Measurements from ENCODE around the gene C2orf49.

C2orf49 gene

DNA sequence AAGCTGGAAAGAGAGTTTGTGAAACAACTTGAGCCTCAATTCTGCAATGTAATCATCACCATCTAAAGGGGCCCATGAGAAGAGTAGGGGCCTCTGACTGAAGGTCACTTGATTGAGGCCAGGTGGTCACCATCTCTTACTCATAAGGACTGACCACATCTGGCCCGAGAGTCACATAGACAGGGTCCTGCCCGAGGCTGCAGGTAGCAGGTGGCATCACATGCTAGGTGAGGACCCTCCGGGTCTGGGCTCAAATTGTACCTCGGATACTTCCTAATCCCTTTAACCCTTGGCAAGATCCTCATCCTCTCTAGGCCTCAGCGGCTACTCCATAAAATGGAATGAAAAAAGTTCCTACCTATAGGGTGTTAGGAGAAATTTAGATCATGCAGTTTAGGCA, 44.8 kb downstream of the C2orf49 start:
- DNase-seq (ENCODE audit: low read depth, low spot score) = no peak

DNA sequence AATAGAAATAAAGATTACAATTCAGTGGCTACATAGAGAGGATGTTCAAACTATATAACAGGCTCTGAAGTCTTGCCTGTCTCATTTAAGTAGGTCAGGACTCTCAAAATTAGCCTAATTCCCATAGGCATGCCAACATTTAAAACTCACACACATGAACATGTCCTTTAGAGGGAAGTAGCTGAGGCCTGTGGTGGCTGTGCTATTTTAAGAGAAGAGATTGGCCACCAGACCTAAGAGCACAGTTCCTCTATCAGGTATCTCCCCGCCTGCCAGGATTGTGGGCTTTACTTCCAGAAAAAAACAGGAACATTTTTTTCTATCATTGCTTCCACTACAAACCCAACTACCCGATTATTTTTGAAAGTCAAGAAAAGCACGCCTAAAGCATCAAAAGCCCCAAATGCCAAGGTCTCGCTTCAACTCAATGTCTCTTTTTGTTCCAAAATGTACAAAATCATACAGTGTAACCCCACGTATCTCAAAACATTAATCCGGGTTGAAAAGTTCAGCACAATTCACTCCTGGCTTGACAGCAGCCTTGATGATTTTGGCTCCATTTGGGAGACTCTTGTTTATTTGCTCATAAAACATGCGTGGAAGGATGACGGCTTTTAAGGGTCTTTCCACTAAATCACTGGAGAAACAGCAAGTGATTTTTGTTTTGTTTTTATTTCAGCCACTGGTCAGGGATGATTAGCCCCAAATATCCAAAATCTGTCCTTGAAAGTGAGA, 46.3 kb downstream of the C2orf49 start:
- DNase-seq (ENCODE audit: low read depth, low spot score) = no peak

DNA sequence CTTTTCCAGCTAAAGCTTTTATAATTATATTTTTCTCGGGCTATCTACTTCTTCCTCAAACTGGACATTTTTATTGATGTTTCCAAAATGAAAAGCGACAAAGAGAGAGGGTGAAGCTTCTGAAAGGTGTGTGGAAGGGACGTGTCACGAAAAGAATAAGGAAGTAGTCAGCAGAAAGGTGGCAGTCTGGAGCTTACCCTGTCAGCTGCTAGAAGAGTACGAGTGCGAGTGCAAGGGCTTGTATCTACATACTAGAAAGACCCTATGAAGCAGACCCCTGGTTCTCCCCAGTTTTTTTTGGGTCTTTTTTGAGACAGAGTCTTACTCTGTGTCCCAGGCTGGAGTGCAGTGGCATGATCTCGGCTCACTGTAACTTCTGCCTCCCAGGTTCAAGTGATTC, 46.9 kb downstream of the C2orf49 start:
- no peak for DNase-seq (ENCODE audit: low read depth, low spot score)

GRCh38 chr2:105384861-105385260, 47.5 kb downstream of the C2orf49 start:
- DNase-seq (ENCODE audit: low read depth, low spot score) = no peak

- DNase-seq (ENCODE audit: low read depth, low spot score) = no peak
These were observed 48.6 kb downstream of the C2orf49 start for GRCh38 chr2:105385731-105386540.

- DNase-seq (ENCODE audit: low read depth, low spot score) = no peak
These were observed 49.9 kb downstream of the C2orf49 start for GRCh38 chr2:105387225-105387624.

DNA sequence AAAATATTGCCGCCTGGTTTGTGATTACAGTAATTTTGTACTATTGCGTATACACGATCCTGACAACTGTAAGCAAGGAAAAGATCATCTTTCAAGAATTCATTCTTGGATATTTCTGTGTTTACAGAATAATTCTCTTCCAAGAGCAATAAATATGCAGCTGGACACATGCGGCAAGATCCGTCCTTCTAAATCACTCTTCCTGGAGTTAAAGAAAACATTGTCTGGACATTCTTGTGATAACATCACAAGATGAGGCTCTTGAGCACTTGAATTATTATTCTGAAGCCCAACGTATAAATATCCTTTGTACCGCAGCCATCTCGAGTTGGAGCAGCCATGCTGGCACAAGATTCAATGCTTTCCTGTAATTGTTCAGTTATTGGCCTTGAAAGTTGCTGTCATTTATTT, 51.6 kb downstream of the C2orf49 start:
- no peak for DNase-seq (ENCODE audit: low read depth, low spot score)

DNA sequence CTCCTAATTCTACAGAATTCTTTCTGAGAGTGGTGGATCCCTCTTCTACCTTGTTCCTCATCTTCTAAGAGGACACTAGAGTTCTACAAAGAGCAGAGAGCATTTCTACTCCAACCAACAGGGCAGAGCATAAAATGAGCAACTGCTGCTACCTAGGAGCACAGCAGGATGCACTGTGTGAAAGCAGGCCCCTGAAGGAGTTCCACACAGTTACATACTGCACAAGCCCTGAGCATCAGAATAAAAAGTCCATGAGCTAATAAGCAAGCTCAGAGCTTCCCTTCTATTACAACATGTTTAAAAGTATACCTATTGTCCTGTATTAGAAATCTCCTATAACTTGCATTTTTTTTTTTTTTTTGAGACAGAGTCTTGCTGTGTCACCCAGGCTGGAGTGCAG, 53.1 kb downstream of the C2orf49 start:
- no peak for DNase-seq (ENCODE audit: low read depth, low spot score)

DNA sequence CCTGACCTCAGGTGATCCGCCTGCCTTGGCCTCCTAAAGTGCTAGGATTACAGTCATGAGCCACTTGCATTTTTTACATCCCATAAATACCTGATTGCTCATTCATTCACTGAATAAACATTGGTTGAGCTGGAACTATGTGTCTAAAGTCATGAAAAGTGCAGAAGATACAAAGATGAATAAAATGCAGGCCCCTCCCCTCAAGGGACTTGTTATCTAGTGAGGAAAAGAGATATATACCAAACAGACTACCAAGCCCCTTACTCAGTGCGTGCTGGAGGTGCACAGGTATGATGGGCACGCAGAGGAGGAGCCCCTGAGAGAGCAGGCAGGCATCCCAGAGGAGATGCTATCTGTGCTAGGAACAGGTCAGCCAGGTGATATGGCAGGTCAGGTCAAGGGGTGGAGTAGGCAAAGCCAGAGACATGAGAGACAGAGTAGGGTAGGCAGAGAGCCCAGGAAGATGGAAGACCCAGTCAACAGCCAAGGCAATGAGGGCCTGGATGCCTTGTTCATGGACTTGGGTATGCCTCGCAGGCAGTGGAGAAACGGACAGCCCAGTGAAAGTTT, 53.8 kb downstream of the C2orf49 start:
- DNase-seq (ENCODE audit: low read depth, low spot score) = no peak

GRCh38 chr2:105391763-105392662, 54.7 kb downstream of the C2orf49 start:
- DNase-seq (ENCODE audit: low read depth, low spot score) = no peak

GRCh38 chr2:105393373-105394055, 56.2 kb downstream of the C2orf49 start:
- DNase-seq (ENCODE audit: low read depth, low spot score) = no peak

DNA sequence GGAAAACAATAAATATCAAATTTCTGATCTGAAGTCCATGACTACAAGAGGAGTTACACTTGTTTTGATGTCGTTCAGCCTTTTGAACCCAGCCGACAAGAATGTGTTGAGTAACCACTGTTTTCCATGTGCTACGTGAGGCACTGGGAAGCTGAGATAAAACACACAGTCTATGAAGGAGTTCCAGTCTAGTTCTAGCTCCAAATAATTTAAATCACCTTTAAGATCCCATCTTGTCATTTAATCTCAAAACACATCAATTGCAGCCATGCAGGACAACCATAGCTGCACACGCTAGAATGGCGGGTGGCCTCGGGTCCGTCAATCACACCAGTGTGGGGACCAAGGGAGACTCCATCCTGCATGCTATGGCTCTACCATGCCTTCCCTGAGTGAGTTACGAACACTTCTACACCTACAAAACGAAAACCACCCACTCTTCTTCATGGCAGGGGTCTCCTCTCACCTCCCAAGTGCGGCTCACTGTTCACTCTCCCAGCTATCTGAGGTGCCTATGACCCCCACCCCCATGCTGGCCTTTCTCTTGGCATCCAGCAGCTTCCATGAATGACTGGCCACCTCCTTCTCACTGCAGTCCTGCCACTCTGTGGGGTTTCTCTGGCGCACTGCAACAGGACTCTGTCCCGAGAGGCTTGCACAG, 57.7 kb downstream of the C2orf49 start:
- DNase-seq (ENCODE audit: low read depth, low spot score) = no peak

DNA sequence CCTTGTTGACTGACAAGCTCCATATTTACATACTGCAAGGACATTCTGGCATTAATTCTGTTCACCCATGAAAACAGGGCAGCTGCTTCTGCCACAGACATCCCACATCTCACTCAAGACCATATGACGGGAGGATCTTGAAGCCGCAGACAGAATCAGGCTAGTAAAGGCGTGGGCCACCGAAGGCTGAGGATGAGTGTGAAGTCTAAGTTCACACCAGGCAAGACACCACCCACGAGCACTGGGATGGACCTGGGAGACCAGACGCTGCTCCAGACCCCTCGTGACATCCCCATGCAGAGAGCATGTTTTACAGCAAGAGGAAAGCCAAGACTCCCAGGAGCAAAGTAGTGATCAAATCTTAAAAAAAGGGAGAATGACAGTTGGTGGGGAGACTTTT, 58.4 kb downstream of the C2orf49 start:
- DNase-seq (ENCODE audit: low read depth, low spot score) = no peak

GRCh38 chr2:105396254-105397024, 59.1 kb downstream of the C2orf49 start:
- DNase-seq (ENCODE audit: low read depth, low spot score) = peak; percentile 14

DNA sequence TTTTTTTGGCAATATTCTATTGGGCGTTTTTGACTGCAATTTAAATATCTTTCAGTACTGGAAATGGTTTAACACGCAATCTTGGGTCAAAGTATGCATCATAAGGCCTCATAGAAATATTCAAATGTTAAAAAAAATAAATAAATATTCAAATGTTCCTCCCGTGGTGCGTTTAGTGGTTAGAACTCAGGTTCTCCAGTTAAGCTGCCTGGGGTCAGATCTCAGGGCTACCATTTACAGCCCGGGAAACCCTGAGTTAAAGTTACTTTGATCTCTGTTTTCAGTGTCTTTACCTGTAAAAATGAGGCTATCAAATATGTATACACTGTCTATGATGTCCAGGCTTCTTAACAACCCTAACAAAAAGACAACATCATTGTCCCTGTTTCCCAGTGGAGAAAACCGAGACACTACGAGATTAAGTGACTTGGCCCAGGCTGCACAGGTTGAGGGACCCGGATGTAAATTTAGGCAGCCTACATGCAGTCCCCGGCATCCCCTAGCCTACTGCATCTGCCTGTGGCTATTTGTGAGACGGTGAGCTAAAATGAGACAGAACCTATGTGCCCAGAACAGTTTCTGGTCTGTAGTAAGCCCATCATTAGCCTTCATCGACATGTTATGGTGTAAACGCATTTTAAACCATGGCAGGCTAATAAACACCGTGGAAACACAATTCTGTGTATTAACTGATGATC, 59.8 kb downstream of the C2orf49 start:
- DNase-seq (ENCODE audit: low read depth, low spot score) = no peak

DNA sequence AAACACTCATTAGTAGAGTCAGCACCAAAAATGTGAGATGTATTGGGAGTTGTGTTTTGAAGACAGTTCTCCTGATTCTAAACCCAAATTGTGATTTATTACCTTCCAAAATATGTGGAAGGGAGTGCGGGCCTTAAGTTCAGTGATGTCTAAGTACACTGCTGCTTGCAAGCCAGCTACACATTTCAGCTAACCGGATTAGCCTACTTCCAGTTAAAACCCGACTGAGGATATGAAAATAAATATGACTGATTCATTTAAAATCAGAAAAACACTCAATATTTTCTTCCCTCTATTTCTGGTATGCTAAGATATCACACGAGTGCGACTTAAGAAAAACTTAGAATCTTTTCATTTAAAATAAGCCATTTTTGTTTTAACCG, 60.6 kb downstream of the C2orf49 start:
- no peak for DNase-seq (ENCODE audit: low read depth, low spot score)

- peak; percentile 37 for DNase-seq (ENCODE audit: low read depth, low spot score)
These were observed 61.2 kb downstream of the C2orf49 start, which contains the start of gene FHL2 for GRCh38 chr2:105398336-105399206. TSS of gene FHL2 (minus strand) at chr2:105399051. CDS start at chr2:105386516, 12,535 bp downstream.
